HepG2 (cell line): ENCODE measurements around the gene IL6ST. TPM values are rescaled to one million over a fixed set of nuclear protein-coding genes. Genes with fewer than 3 reads are reported as not detected.
A peak's percentile ranks its signal among the peaks of the same experiment; 100 is the strongest.

Experiments used
- ATAC-seq: fragments of 200-7000 bp; cut with Tn5 transposase; 3 replicates; pipeline ENCODE4 v1.9.1; 2020; ENCODE audit warnings: mild to moderate bottlenecking, moderate library complexity
- BruUV-seq: library from RNA; stranded (reverse); fragments of 400-500 nt; replicated peaks from 2 replicates; lab custom pipeline; 2021; lab: Mats Ljungman, UMichigan
- CTCF ChIA-PET: fragments of 300-600 bp; formaldehyde crosslinking; extraction: SDS; loops from one replicate; lab custom pipeline; 2021; ENCODE audit warnings: low total read pairs, inconsistent platforms, low intra/inter-chr PET ratio; lab: Yijun Ruan, JAX
- POLR2A ChIA-PET: fragments of 350-600 bp; sonication (Branson Sonifier 250); formaldehyde crosslinking; loops from one replicate; lab custom pipeline; 2020; ENCODE audit warnings: antibody characterized with exemption, inconsistent platforms; lab: Yijun Ruan, JAX
- DNase-seq: peaks from one replicate; pipeline ENCODE4 v3.0.0-alpha.2; 2015; ENCODE audit warnings: low spot score
- FAIRE-seq: peaks from 3 replicates; lab custom pipeline; 2011; peaks lifted over from hg19 to GRCh38; lab: Jason Lieb, UNC
- H2AFZ ChIP-seq: one replicate; pipeline ENCODE4 v1.6.1; 2011; ENCODE audit warnings: low read length, inconsistent platforms
- H3K27ac ChIP-seq: fragments of 300-600 bp; 3 replicates; pipeline ENCODE4 v1.8.0; 2011; ENCODE audit warnings: mixed run types, mild to moderate bottlenecking, mixed read lengths, low read length, inconsistent platforms; ENCODE audit not compliant: insufficient read depth; ENCODE audit errors: extremely low read length
- H3K27me3 ChIP-seq, 2 experiments: fragments of 200-600 bp in 1 of 2; 2 replicates in 1 of 2; 3 replicates in 1 of 2; pipeline versions ENCODE4 v1.6.0 to v1.8.0; 2011; ENCODE audit warnings: low read length in 2 of 2, mild to moderate bottlenecking in 2 of 2, moderate library complexity in 2 of 2, inconsistent platforms in 1 of 2; ENCODE audit not compliant: insufficient read depth in 2 of 2, control insufficient read depth in 1 of 2
- H3K36me3 ChIP-seq, 2 experiments: fragments of 200-600 bp in 1 of 2; replicated peaks in 1 of 2; 2 replicates in 1 of 2; 3 replicates in 1 of 2; pipeline versions ENCODE4 v1.5.1 to v1.8.0; 2011; ENCODE audit warnings: low read length in 2 of 2, inconsistent platforms in 1 of 2; ENCODE audit not compliant: insufficient read depth in 2 of 2, control insufficient read depth in 1 of 2
- H3K4me1 ChIP-seq: 2 replicates; pipeline ENCODE4 v1.5.1; 2012; ENCODE audit warnings: low read length, inconsistent platforms; ENCODE audit not compliant: insufficient read depth
- H3K4me2 ChIP-seq: 2 replicates; pipeline ENCODE4 v1.6.0; 2011; ENCODE audit warnings: low read depth, low read length, inconsistent platforms
- H3K4me3 ChIP-seq, 3 experiments: fragments of 200-600 bp in 1 of 3; sonication (generic), shearing (Covaris generic) in 1 of 3; replicated peaks in 1 of 3; 2 replicates each; pipeline ENCODE4 v1.5.1; 2011 to 2016; ENCODE audit warnings: low read length in 3 of 3, inconsistent platforms in 2 of 3, low read depth in 2 of 3, mild to moderate bottlenecking in 2 of 3, control low read depth in 1 of 3, mixed read lengths in 1 of 3; ENCODE audit not compliant: insufficient read depth in 1 of 3
- H3K79me2 ChIP-seq: one replicate; pipeline ENCODE4 v1.6.1; 2011; ENCODE audit warnings: low read length, inconsistent platforms; ENCODE audit not compliant: insufficient read depth
- H3K9ac ChIP-seq: 2 replicates; pipeline ENCODE4 v1.6.0; 2011; ENCODE audit warnings: mild to moderate bottlenecking, low read depth, low read length, inconsistent platforms; ENCODE audit not compliant: insufficient read depth
- H3K9me3 ChIP-seq: 2 replicates; pipeline ENCODE4 v1.5.1; 2012; ENCODE audit warnings: mild to moderate bottlenecking, low read length
- H4K20me1 ChIP-seq: 2 replicates; pipeline ENCODE4 v1.6.0; 2011; ENCODE audit warnings: inconsistent platforms, mild to moderate bottlenecking, low read length, moderate library complexity; ENCODE audit not compliant: insufficient read depth
- ERF ChIP-seq: IDR thresholded peaks from 2 replicates; pipeline ENCODE4 v1.6.1; 2018; ENCODE audit warnings: missing biosample characterization, missing genetic modification reagents
- SP5 ChIP-seq: IDR thresholded peaks from 2 replicates; pipeline ENCODE4 v1.6.1; 2016; ENCODE audit warnings: low read depth, borderline replicate concordance
- ZFX ChIP-seq: sonication (generic); formaldehyde crosslinking; IDR thresholded peaks from 2 replicates; pipeline ENCODE4 v1.4.0; 2020; ENCODE audit warnings: mild to moderate bottlenecking, low read depth, missing genetic modification reagents, moderate library complexity
- ZGPAT ChIP-seq: IDR thresholded peaks from 2 replicates; pipeline ENCODE4 v1.6.1; 2016; ENCODE audit warnings: mild to moderate bottlenecking
- ZNF317 ChIP-seq: sonication (generic); formaldehyde crosslinking; IDR thresholded peaks from 2 replicates; pipeline ENCODE4 v1.5.0; 2020; ENCODE audit warnings: mild to moderate bottlenecking, missing genetic modification reagents
- ZNF512 ChIP-seq: sonication (generic); formaldehyde crosslinking; IDR thresholded peaks from 2 replicates; pipeline ENCODE4 v1.4.0; 2020; ENCODE audit warnings: mild to moderate bottlenecking, missing genetic modification reagents
- ZNF687 ChIP-seq: sonication (generic); formaldehyde crosslinking; IDR thresholded peaks from 2 replicates; pipeline ENCODE4 v1.5.1; 2020; ENCODE audit warnings: mild to moderate bottlenecking, missing genetic modification reagents, moderate library complexity
- WGBS: methylation state at CpG from one replicate; pipeline ENCODE4 v1.1.6; 2017; ENCODE audit warnings: low lambda C conversion rate; 5-methylcytosine and 5-hydroxymethylcytosine counted together
- in situ Hi-C: cut with HindIII; loops from 2 replicates; pipeline ENCODE4 v1.10.0; 2017; ENCODE audit warnings: low pct_unique_long_range_greater_than_20kb; ENCODE audit not compliant: extremely low pct_ligation_motif_present
- intact Hi-C: fragments of 100-400 bp; cut with micrococcal nuclease; formaldehyde crosslinking; loops from one replicate; pipeline ENCODE4 v1.10.0; 2022; ENCODE audit not compliant: unreplicated experiment
- polyA plus RNA-seq, 8 experiments: library from polyadenylated mRNA; depleted of rRNA in 3 of 8; stranded (reverse) in 7 of 8; unstranded in 1 of 8; fragments of >200 nt; fragmentation: Illumina TruSeq in 4 of 8; extraction: Trizol in 4 of 8; gene quantifications; 2 replicates each; pipeline versions ENCODE4 v1.2.1 to v1.2.3, GENCODE V29; 2011 to 2016; ENCODE audit warnings: low read depth in 4 of 8, missing spikeins in 1 of 8, mixed read lengths in 1 of 8; ENCODE audit not compliant: insufficient read depth in 1 of 8
- total RNA-seq, 5 experiments: library from RNA; depleted of rRNA; stranded (reverse); fragments of >200 nt; fragmentation: Illumina TruSeq; extraction: Trizol; gene quantifications; 2 replicates each; pipeline ENCODE4 v1.2.3, GENCODE V29; 2016; ENCODE audit warnings: low read depth in 1 of 5

IL6ST gene
- total and polyA plus RNA-seq, 2 of the 13 experiments (the other 11 are each of a cell fraction or from before 2014, with no cell fraction given), result 66.6 to 166 TPM

GRCh38 chr5:55897206-55897894 is 97.4 kb downstream of the IL6ST start:
- no peaks in the 10 kb centered on the region; a peak in 1 of 5 replicates for H3K27me3 ChIP-seq
- H3K79me2 ChIP-seq, result no peaks in the 10 kb centered on the region
- no peak overlapping the region for H3K27ac ChIP-seq
- CTCF ChIA-PET, result no interaction called here
- H3K9ac ChIP-seq, result peak overlapping the region; percentile 26; the same call in 1 of the 2 replicates
- peak; percentile 76 for ATAC-seq
- intact Hi-C loops (no loop called here), in situ Hi-C loops (no loop called here)
- DNase-seq, result no peak
- peak overlapping the region; percentile 94 for H3K4me2 ChIP-seq
- H3K9me3 ChIP-seq, result no peaks in the 10 kb centered on the region
- H3K36me3 ChIP-seq, result no peaks in the 10 kb centered on the region
- H3K4me3 ChIP-seq, result peak overlapping the region; percentile 54 to 70 (median 62)
- POLR2A ChIA-PET, result no interaction called here
- TF ChIP-seq ERF (CRISPR knock-in tag) (no peak), SP5 (no peak), ZNF687 (CRISPR knock-in tag) (0 out of 2 replicates have a peak, but pooled peaks have one; percentile 2), ZNF512 (CRISPR knock-in tag) (peak; percentile 82), ZNF317 (peak; percentile 91), ZFX (CRISPR knock-in tag) (peak; percentile 12; the same call in 1 of the 2 replicates), ZGPAT (CRISPR knock-in tag) (no peak)
- BruUV-seq, result no TSS peak
- no peak for FAIRE-seq
- peaks cover 12% of the 10 kb centered on the region for H3K4me1 ChIP-seq
- H2AFZ ChIP-seq, result peak overlapping the region; percentile 92
- 13% methylated on average over 8 of the region's 8 CpGs for WGBS
- no peaks in the 10 kb centered on the region for H4K20me1 ChIP-seq
